ENCODE measurements around the gene GAS7.

- no peak for TF ChIP-seq POLR2A (IDR thresholded peaks at IDR 0.05)
- TF ChIP-seq, protein P1, sequence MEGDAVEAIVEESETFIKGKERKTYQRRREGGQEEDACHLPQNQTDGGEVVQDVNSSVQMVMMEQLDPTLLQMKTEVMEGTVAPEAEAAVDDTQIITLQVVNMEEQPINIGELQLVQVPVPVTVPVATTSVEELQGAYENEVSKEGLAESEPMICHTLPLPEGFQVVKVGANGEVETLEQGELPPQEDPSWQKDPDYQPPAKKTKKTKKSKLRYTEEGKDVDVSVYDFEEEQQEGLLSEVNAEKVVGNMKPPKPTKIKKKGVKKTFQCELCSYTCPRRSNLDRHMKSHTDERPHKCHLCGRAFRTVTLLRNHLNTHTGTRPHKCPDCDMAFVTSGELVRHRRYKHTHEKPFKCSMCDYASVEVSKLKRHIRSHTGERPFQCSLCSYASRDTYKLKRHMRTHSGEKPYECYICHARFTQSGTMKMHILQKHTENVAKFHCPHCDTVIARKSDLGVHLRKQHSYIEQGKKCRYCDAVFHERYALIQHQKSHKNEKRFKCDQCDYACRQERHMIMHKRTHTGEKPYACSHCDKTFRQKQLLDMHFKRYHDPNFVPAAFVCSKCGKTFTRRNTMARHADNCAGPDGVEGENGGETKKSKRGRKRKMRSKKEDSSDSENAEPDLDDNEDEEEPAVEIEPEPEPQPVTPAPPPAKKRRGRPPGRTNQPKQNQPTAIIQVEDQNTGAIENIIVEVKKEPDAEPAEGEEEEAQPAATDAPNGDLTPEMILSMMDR (IDR thresholded peaks at IDR 0.05): no peak
Observed at GRCh38 chr17:10003705-10004104, 194.7 kb downstream of the GAS7 start.
